PC-3 (cell line): Measurements from ENCODE around the gene WDFY4. TPM values are rescaled to one million over a fixed set of nuclear protein-coding genes. Genes with fewer than 3 reads are reported as not detected.

Experiments
- ATAC-seq: fragments of 200-7000 bp; cut with Tn5 transposase; 2 replicates; pipeline ENCODE4 v1.9.1; 2020; ENCODE audit warnings: mild to moderate bottlenecking, moderate library complexity
- BruUV-seq: library from RNA; stranded (reverse); fragments of 400-500 nt; replicated peaks from 2 replicates; lab custom pipeline; 2021; lab: Mats Ljungman, UMichigan
- CTCF ChIA-PET: fragments of 300-600 bp; sonication (Branson Sonifier 250); formaldehyde crosslinking; loops from one replicate; lab custom pipeline; 2022; ENCODE audit warnings: antibody characterized with exemption; lab: Charles Lee
- POLR2A ChIA-PET: fragments of 300-600 bp; sonication (Branson Sonifier 250); formaldehyde crosslinking; loops from one replicate; lab custom pipeline; 2022; ENCODE audit warnings: antibody characterized with exemption; ENCODE audit not compliant: unreplicated experiment; lab: Charles Lee
- DNase-seq: peaks from one replicate; pipeline ENCODE4 v3.0.0-alpha.2; 2015
- H2AFZ ChIP-seq: fragments of 300-600 bp; sonication (generic); 2 replicates; pipeline ENCODE4 v1.6.0; 2016; ENCODE audit warnings: antibody characterized with exemption, low read length
- H3F3A ChIP-seq: fragments of 300-600 bp; sonication (generic); one replicate; pipeline ENCODE4 v1.6.0; 2017; ENCODE audit warnings: antibody characterized with exemption, low read length, control low read depth, mild to moderate bottlenecking; ENCODE audit not compliant: unreplicated experiment
- H3K27ac ChIP-seq: fragments of 300-600 bp; sonication (generic); 2 replicates; pipeline ENCODE4 v1.5.1; 2016; ENCODE audit warnings: mild to moderate bottlenecking, low read length
- H3K27me3 ChIP-seq: fragments of 300-600 bp; sonication (generic); 2 replicates; pipeline ENCODE4 v1.6.1; 2016; ENCODE audit warnings: low read length, mixed read lengths
- H3K36me3 ChIP-seq: fragments of 300-600 bp; sonication (generic); 2 replicates; pipeline ENCODE4 v1.6.1; 2016; ENCODE audit warnings: low read depth, mixed run types, low read length, mixed read lengths
- H3K4me1 ChIP-seq: fragments of 300-600 bp; sonication (generic); 2 replicates; pipeline ENCODE4 v1.5.1; 2016; ENCODE audit warnings: low read length; ENCODE audit not compliant: insufficient read depth
- H3K4me2 ChIP-seq: fragments of 300-600 bp; sonication (generic); 2 replicates; pipeline ENCODE4 v1.6.0; 2016; ENCODE audit warnings: low read length
- H3K4me3 ChIP-seq: fragments of 300-600 bp; sonication (generic); 2 replicates; pipeline ENCODE4 v1.5.1; 2016; ENCODE audit warnings: mild to moderate bottlenecking, low read length, mixed read lengths
- H3K79me2 ChIP-seq: fragments of 300-600 bp; sonication (generic); 2 replicates; pipeline ENCODE4 v1.6.1; 2017; ENCODE audit warnings: low read length, mixed read lengths
- H3K9ac ChIP-seq: fragments of 300-600 bp; sonication (generic); 2 replicates; pipeline ENCODE4 v1.6.0; 2016; ENCODE audit warnings: mild to moderate bottlenecking, low read length
- H3K9me2 ChIP-seq: fragments of 300-600 bp; sonication (generic); replicated peaks from 2 replicates; pipeline ENCODE4 v1.6.1; 2016; ENCODE audit warnings: mixed run types, low read length, mixed read lengths
- H3K9me3 ChIP-seq: fragments of 300-600 bp; sonication (generic); 2 replicates; pipeline ENCODE4 v1.6.1; 2016; ENCODE audit warnings: low read length, mixed read lengths
- H4K20me1 ChIP-seq: fragments of 300-600 bp; sonication (generic); 2 replicates; pipeline ENCODE4 v1.6.1; 2016; ENCODE audit warnings: low read length, mixed read lengths
- CTCF ChIP-seq: fragments of 300-600 bp; sonication (generic); conservative IDR thresholded peaks from 2 replicates; pipeline ENCODE4 v1.5.1; 2017; ENCODE audit warnings: antibody characterized with exemption, low read depth, mild to moderate bottlenecking, low read length
- EZH2 ChIP-seq: fragments of 300-600 bp; sonication (generic); IDR thresholded peaks from one replicate; pipeline ENCODE4 v1.6.1; 2017; ENCODE audit warnings: antibody characterized with exemption, mild to moderate bottlenecking, low read length; ENCODE audit not compliant: unreplicated experiment
- EZH2phosphoT487 ChIP-seq: fragments of 300-600 bp; sonication (generic); IDR thresholded peaks from 2 replicates; pipeline ENCODE4 v1.6.1; 2018; ENCODE audit warnings: mild to moderate bottlenecking, antibody characterized with exemption, low read length, borderline replicate concordance
- intact Hi-C: fragments of 100-400 bp; cut with micrococcal nuclease; formaldehyde crosslinking; loops from 2 replicates; pipeline ENCODE4 v1.9.0; 2023
- total RNA-seq: library from RNA; depleted of rRNA; stranded (reverse); fragments of >200 nt; gene quantifications from 2 replicates; pipeline ENCODE4 v1.2.3, GENCODE V29; 2014

WDFY4 gene
- total RNA-seq, 1 experiment from 2014 or later = not detected

DNA sequence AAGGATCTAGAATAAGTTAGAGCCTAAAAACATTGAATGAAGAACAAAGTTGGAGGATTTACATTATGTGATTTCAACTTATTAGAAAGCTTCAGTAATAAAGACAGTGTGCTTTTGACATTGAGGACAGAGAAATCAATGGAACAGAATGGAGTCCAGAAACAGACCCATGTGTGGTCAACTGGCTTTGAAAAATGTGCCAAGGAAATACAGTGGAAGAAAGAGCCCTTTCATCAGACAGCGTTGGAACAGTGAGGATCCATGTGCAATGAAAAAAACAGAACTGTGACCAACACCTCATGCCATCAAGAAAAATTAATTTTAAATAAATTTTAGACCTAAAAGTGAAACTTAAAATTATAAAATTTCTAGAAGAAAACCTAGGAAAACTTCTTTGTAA is 305.6 kb downstream of the WDFY4 start:
- POLR2A ChIA-PET = no interaction called here
- no peak for DNase-seq

DNA sequence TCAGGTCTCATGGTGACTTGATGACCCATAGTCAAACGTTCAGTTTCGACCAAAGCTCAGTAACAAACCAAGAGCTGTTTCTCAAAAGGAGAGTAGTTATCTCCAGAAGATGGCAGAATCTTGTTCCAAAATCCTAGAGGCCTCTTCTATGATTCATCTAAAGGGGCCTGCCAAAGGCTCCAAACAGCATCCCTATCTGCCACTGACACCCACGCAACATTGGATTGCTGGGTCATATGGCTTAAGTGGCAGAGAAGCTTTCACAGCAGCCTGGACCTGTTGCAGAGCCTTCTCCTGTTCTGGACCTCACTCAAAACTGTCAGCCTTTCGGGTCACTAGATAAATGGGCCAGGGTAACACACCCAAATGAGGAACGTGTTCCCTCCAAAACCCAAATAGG is 309.0 kb downstream of the WDFY4 start:
- intact Hi-C loops = no loop called here
- Histone ChIP-seq H3K9ac (no peak overlapping the region), H3K27ac (no peak overlapping the region), H3K4me1 (no peaks in the 10 kb centered on the region), H3K36me3 (no peaks in the 10 kb centered on the region), H4K20me1 (no peaks in the 10 kb centered on the region), H3K27me3 (peaks cover 55% of the 10 kb centered on the region), H3K9me3 (0 out of 2 replicates have a peak, but pooled peaks cover 4% of the 10 kb centered on the region), H3K79me2 (no peaks in the 10 kb centered on the region), H3F3A (no peaks in the 10 kb centered on the region), H3K9me2 (no peaks in the 10 kb centered on the region), H3K4me3 (no peak overlapping the region), H2AFZ (no peak overlapping the region), H3K4me2 (no peak overlapping the region)
- DNase-seq (no peak), ATAC-seq (no peak)
- TF ChIP-seq EZH2 (no peak), EZH2phosphoT487 (no peak), CTCF (no peak)
- BruUV-seq = no TSS peak
- ChIA-PET CTCF (no interaction called here), POLR2A (no interaction called here)

More for the DNA sequence above, 305.6 kb downstream of the WDFY4 start:
- ATAC-seq = no peak
- intact Hi-C loops = no loop called here
- Histone ChIP-seq H3K27me3 (peaks cover 64% of the 10 kb centered on the region), H3K9me3 (0 out of 2 replicates have a peak, but pooled peaks cover 4% of the 10 kb centered on the region), H4K20me1 (no peaks in the 10 kb centered on the region), H3K4me2 (no peak overlapping the region), H3K9ac (no peak overlapping the region), H3K27ac (no peak overlapping the region), H2AFZ (no peak overlapping the region), H3K4me3 (no peak overlapping the region), H3K79me2 (no peaks in the 10 kb centered on the region), H3K9me2 (no peaks in the 10 kb centered on the region), H3F3A (no peaks in the 10 kb centered on the region), H3K36me3 (no peaks in the 10 kb centered on the region), H3K4me1 (no peaks in the 10 kb centered on the region)
- no TSS peak for BruUV-seq
- TF ChIP-seq EZH2phosphoT487 (no peak), EZH2 (no peak), CTCF (no peak)
- CTCF ChIA-PET = no interaction called here

- Histone ChIP-seq H3K9ac (no peak overlapping the region), H3K4me2 (no peak overlapping the region), H3K4me1 (no peaks in the 10 kb centered on the region), H3K9me3 (no peaks in the 10 kb centered on the region), H2AFZ (no peak overlapping the region), H3K4me3 (no peak overlapping the region), H3K79me2 (no peaks in the 10 kb centered on the region), H3K9me2 (no peaks in the 10 kb centered on the region), H3F3A (no peaks in the 10 kb centered on the region), H3K27me3 (peaks cover 61% of the 10 kb centered on the region), H3K27ac (no peak overlapping the region), H3K36me3 (no peaks in the 10 kb centered on the region), H4K20me1 (no peaks in the 10 kb centered on the region)
- BruUV-seq = no TSS peak
- no peak for DNase-seq
- ATAC-seq = no peak
- CTCF ChIA-PET = no interaction called here
- intact Hi-C loops = no loop called here
- no peak for TF ChIP-seq EZH2phosphoT487
- TF ChIP-seq CTCF = no peak
- no peak for TF ChIP-seq EZH2
- POLR2A ChIA-PET = no interaction called here
Measured at GRCh38 chr10:48996329-48996728, 311.7 kb downstream of the WDFY4 start.
